NCI-H1105 (cell line): Measurements from ENCODE around the gene NPR2.

Source experiments
- DNase-seq: peaks from one replicate; lab custom pipeline; 2025; lab: John Stamatoyannopoulos, UW

NPR2 gene

DNA sequence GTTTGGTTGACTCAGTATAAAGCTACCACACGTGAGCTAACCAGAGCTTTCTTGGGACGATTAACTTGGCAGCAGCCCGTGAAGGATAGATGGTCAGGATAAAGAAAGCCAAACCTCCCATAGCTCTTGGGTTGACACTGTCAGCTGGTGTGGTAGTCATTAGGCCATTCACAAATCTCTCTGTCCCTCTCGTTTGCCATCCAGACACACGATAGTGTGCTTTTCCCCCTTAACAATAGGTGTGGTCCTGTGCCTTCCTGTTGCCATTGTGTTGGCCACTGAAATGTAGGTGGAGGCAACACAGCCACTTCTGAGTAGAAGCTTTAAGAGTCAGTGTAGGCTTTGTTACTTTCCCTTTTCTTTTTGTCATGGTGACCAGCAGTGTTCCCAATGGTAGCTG is 67.1 kb downstream of the NPR2 start:
- no peak for DNase-seq
